Mesenchymal stem cell (in vitro differentiated cells and primary cell): ENCODE measurements around the gene PHACTR2.
"Not testable (repeated sequence)": the region's sequence is repeated elsewhere in the genome, so short reads cannot be mapped to it uniquely, and the experiment has no call there.

Experiments
- DNase-seq: peaks from one replicate; pipeline ENCODE4 v3.0.0-alpha.2; 2013
- H2AFZ ChIP-seq: one replicate; pipeline ENCODE4 v1.6.1; 2013; ENCODE audit warnings: low read depth, mild to moderate bottlenecking, control low read depth, inconsistent platforms, low read length, moderate library complexity
- H2AK5ac ChIP-seq: 2 replicates; pipeline ENCODE4 v1.6.1; 2013; ENCODE audit warnings: low read length, moderate library complexity, mild to moderate bottlenecking, inconsistent platforms; ENCODE audit not compliant: severe bottlenecking
- H2BK120ac ChIP-seq: one replicate; pipeline ENCODE4 v1.6.1; 2013; ENCODE audit warnings: low read depth, mild to moderate bottlenecking, inconsistent platforms, low read length, moderate library complexity
- H2BK12ac ChIP-seq, 2 experiments: one replicate each; pipeline ENCODE4 v1.6.1; 2013; ENCODE audit warnings: inconsistent platforms in 2 of 2, low read length in 2 of 2, mild to moderate bottlenecking in 2 of 2, moderate library complexity in 2 of 2, control low read depth in 1 of 2
- H2BK15ac ChIP-seq: one replicate; pipeline ENCODE4 v1.6.1; 2013; ENCODE audit warnings: mild to moderate bottlenecking, low read depth, inconsistent platforms; ENCODE audit not compliant: poor library complexity, severe bottlenecking
- H2BK5ac ChIP-seq: 2 replicates; pipeline ENCODE4 v1.6.1; 2013; ENCODE audit warnings: low read depth, mild to moderate bottlenecking, low read length, control low read depth, inconsistent platforms; ENCODE audit not compliant: poor library complexity, severe bottlenecking
- H3K14ac ChIP-seq, 2 experiments: one replicate each; pipeline ENCODE4 v1.6.1; 2013; ENCODE audit warnings: inconsistent platforms in 2 of 2, low read length in 2 of 2, control low read depth in 1 of 2, mild to moderate bottlenecking in 1 of 2, moderate library complexity in 1 of 2
- H3K18ac ChIP-seq, 2 experiments: one replicate each; pipeline ENCODE4 v1.6.1; 2013; ENCODE audit warnings: inconsistent platforms in 2 of 2, low read length in 2 of 2, control low read depth in 1 of 2, low read depth in 1 of 2, mild to moderate bottlenecking in 1 of 2
- H3K23ac ChIP-seq, 2 experiments: one replicate each; pipeline ENCODE4 v1.6.1; 2013; ENCODE audit warnings: inconsistent platforms in 2 of 2, low read length in 2 of 2, mild to moderate bottlenecking in 2 of 2, moderate library complexity in 2 of 2, control low read depth in 1 of 2
- H3K27ac ChIP-seq: 2 replicates; pipeline ENCODE4 v1.5.1; 2013; ENCODE audit warnings: mild to moderate bottlenecking, moderate library complexity, low read length, control low read depth, inconsistent platforms; ENCODE audit not compliant: poor library complexity, severe bottlenecking
- H3K27me3 ChIP-seq, 2 experiments: 2 replicates each; pipeline versions ENCODE4 v1.6.1 to v1.7.0; 2013; ENCODE audit warnings: low read length in 2 of 2, mild to moderate bottlenecking in 2 of 2, moderate library complexity in 2 of 2, control low read depth in 1 of 2, inconsistent platforms in 1 of 2; ENCODE audit not compliant: control insufficient read depth in 1 of 2, insufficient read depth in 1 of 2
- H3K36me3 ChIP-seq, 2 experiments: 2 replicates each; pipeline versions ENCODE4 v1.6.1 to v1.7.0; 2013; ENCODE audit warnings: low read length in 2 of 2, control low read depth in 1 of 2, inconsistent platforms in 1 of 2, low read depth in 1 of 2, mild to moderate bottlenecking in 1 of 2; ENCODE audit not compliant: insufficient read depth in 2 of 2, control insufficient read depth in 1 of 2
- H3K4ac ChIP-seq, 2 experiments: one replicate each; pipeline ENCODE4 v1.6.1; 2013; ENCODE audit warnings: inconsistent platforms in 2 of 2, low read length in 2 of 2, mild to moderate bottlenecking in 2 of 2, moderate library complexity in 2 of 2, control low read depth in 1 of 2, low read depth in 1 of 2
- H3K4me1 ChIP-seq: 2 replicates; pipeline ENCODE4 v1.6.1; 2013; ENCODE audit warnings: low read depth, low read length, control low read depth; ENCODE audit not compliant: control insufficient read depth, insufficient read depth
- H3K4me2 ChIP-seq: 2 replicates; pipeline ENCODE4 v1.6.1; 2013; ENCODE audit warnings: low read length, mild to moderate bottlenecking, inconsistent platforms; ENCODE audit not compliant: poor library complexity, severe bottlenecking
- H3K4me3 ChIP-seq, 2 experiments: 2 replicates each; pipeline versions ENCODE4 v1.5.1 to v1.7.0; 2013; ENCODE audit warnings: low read length in 2 of 2, mild to moderate bottlenecking in 2 of 2, control low read depth in 1 of 2, low read depth in 1 of 2; ENCODE audit not compliant: insufficient read depth in 1 of 2
- H3K79me1 ChIP-seq: replicated peaks from 2 replicates; pipeline ENCODE4 v1.6.1; 2013; ENCODE audit warnings: mild to moderate bottlenecking, control low read depth, low read length, inconsistent platforms; ENCODE audit not compliant: poor library complexity, severe bottlenecking
- H3K9ac ChIP-seq: 2 replicates; pipeline ENCODE4 v1.7.0; 2013; ENCODE audit warnings: mild to moderate bottlenecking, low read length, moderate library complexity
- H3K9me3 ChIP-seq: 2 replicates; pipeline ENCODE4 v1.7.0; 2013; ENCODE audit warnings: mild to moderate bottlenecking, low read length; ENCODE audit not compliant: control insufficient read depth
- H4K8ac ChIP-seq: one replicate; pipeline ENCODE4 v1.6.1; 2013; ENCODE audit warnings: inconsistent platforms, mild to moderate bottlenecking, low read length, moderate library complexity
- H4K91ac ChIP-seq: one replicate; pipeline ENCODE4 v1.6.1; 2013; ENCODE audit warnings: mild to moderate bottlenecking, low read length, inconsistent platforms
- WGBS: methylation state at CpG from one replicate; pipeline ENCODE4 v1.1.7; 2013; ENCODE audit warnings: mixed read lengths; 5-methylcytosine and 5-hydroxymethylcytosine counted together

The PHACTR2 gene

GRCh38 chr6:143782481-143782880 is 104.7 kb downstream of the PHACTR2 start:
- no peak for DNase-seq
- Histone ChIP-seq H3K36me3 (peaks cover 10 to 60% of the 10 kb centered on the region in 2 experiments), H4K8ac (no peak overlapping the region), H2AFZ (no peak overlapping the region), H2BK120ac (no peak overlapping the region), H3K27ac (no peak overlapping the region), H2BK12ac (no peak overlapping the region), H3K4ac (no peak overlapping the region), H3K14ac (no peak overlapping the region), H3K9me3 (peaks cover 21% of the 10 kb centered on the region), H2BK5ac (no peak overlapping the region), H2BK15ac (no peak overlapping the region), H3K18ac (no peak overlapping the region), H4K91ac (no peak overlapping the region), H3K4me1 (no peaks in the 10 kb centered on the region), H2AK5ac (no peak overlapping the region), H3K9ac (peak overlapping the region; percentile 55), H3K23ac (no peak overlapping the region), H3K4me3 (no peak overlapping the region), H3K79me1 (no peaks in the 10 kb centered on the region), H3K4me2 (no peak overlapping the region), H3K27me3 (no peaks in the 10 kb centered on the region)
- 97% methylated on average over 5 of the region's 5 CpGs for WGBS

- H2AK5ac ChIP-seq: no peak overlapping the region
- no peak overlapping the region for H3K14ac ChIP-seq
- H3K4me3 ChIP-seq: no peak overlapping the region
- H3K4me2 ChIP-seq: no peak overlapping the region
- H3K4me1 ChIP-seq: no peaks in the 10 kb centered on the region
- no peaks in the 10 kb centered on the region for H3K79me1 ChIP-seq
- no peak overlapping the region for H2BK15ac ChIP-seq
- no peak overlapping the region for H2AFZ ChIP-seq
- no peaks in the 10 kb centered on the region for H3K27me3 ChIP-seq
- H3K9ac ChIP-seq: peak overlapping the region; percentile 55
- no peak overlapping the region for H3K4ac ChIP-seq
- 90% methylated on average over 2 of the region's 3 CpGs for WGBS
- no peak overlapping the region for H3K27ac ChIP-seq
- H3K18ac ChIP-seq: no peak overlapping the region
- H3K36me3 ChIP-seq: peaks cover 10 to 54% of the 10 kb centered on the region in 2 experiments
- no peak overlapping the region for H2BK120ac ChIP-seq
- no peak overlapping the region for H2BK12ac ChIP-seq
- H2BK5ac ChIP-seq: no peak overlapping the region
- H4K8ac ChIP-seq: no peak overlapping the region
- H3K9me3 ChIP-seq: peaks cover 21% of the 10 kb centered on the region
- H4K91ac ChIP-seq: no peak overlapping the region
- H3K23ac ChIP-seq: no peak overlapping the region
- no peak for DNase-seq
Measured at GRCh38 chr6:143783077-143783476, 105.3 kb downstream of the PHACTR2 start.

GRCh38 chr6:143784316-143784715 is 106.6 kb downstream of the PHACTR2 start:
- no peak overlapping the region for H3K4me3 ChIP-seq
- no peak overlapping the region for H2AFZ ChIP-seq
- no peak overlapping the region for H4K8ac ChIP-seq
- no peak overlapping the region for H3K4ac ChIP-seq
- H3K9ac ChIP-seq: no peak overlapping the region
- no peak overlapping the region for H2AK5ac ChIP-seq
- peaks cover 10 to 53% of the 10 kb centered on the region in 2 experiments for H3K36me3 ChIP-seq
- H2BK12ac ChIP-seq: no peak overlapping the region
- H3K4me1 ChIP-seq: no peaks in the 10 kb centered on the region
- H3K23ac ChIP-seq: no peak overlapping the region
- no peak overlapping the region for H3K14ac ChIP-seq
- DNase-seq: no peak
- H3K27me3 ChIP-seq: no peaks in the 10 kb centered on the region
- H3K18ac ChIP-seq: no peak overlapping the region
- no peak overlapping the region for H2BK5ac ChIP-seq
- no peak overlapping the region for H2BK120ac ChIP-seq
- H3K79me1 ChIP-seq: no peaks in the 10 kb centered on the region
- H4K91ac ChIP-seq: no peak overlapping the region
- no peak overlapping the region for H2BK15ac ChIP-seq
- H3K9me3 ChIP-seq: peaks cover 21% of the 10 kb centered on the region
- no peak overlapping the region for H3K4me2 ChIP-seq
- no peak overlapping the region for H3K27ac ChIP-seq

- not testable (repeated sequence) for H3K14ac ChIP-seq, H2BK15ac ChIP-seq, H2BK120ac ChIP-seq, DNase-seq, H3K23ac ChIP-seq, H3K27me3 ChIP-seq, H3K4me2 ChIP-seq, H3K4me1 ChIP-seq, H3K79me1 ChIP-seq, H3K18ac ChIP-seq, H2BK5ac ChIP-seq, H4K91ac ChIP-seq, H2AFZ ChIP-seq, H3K9ac ChIP-seq, H3K4ac ChIP-seq, H4K8ac ChIP-seq, H3K27ac ChIP-seq, H3K4me3 ChIP-seq, H2BK12ac ChIP-seq, H2AK5ac ChIP-seq
- Histone ChIP-seq H3K36me3 (peaks cover 13 to 60% of the 10 kb centered on the region in 2 experiments), H3K9me3 (peaks cover 21% of the 10 kb centered on the region)
Measured at GRCh38 chr6:143786371-143786770, 108.6 kb downstream of the PHACTR2 start.
